HG03135 (cell line): ENCODE results near the gene PEX7.
"Not testable (repeated sequence)": the region's sequence is repeated elsewhere in the genome, so short reads cannot be mapped to it uniquely, and the experiment has no call there.

Source experiments
- ATAC-seq: cut with Tn5 transposase; IDR thresholded peaks from one replicate; pipeline ENCODE4 v1.9.1; 2021; ENCODE audit warnings: mild to moderate bottlenecking, moderate library complexity; ENCODE audit not compliant: unreplicated experiment

The PEX7 gene

GRCh38 chr6:136949957-136950356 lies 127.6 kb downstream of the PEX7 start:
- ATAC-seq = not testable (repeated sequence)

- no peak for ATAC-seq
These were observed 128.2 kb downstream of the PEX7 start for GRCh38 chr6:136950436-136951126.

GRCh38 chr6:136952714-136953260 lies 130.4 kb downstream of the PEX7 start:
- no peak for ATAC-seq

GRCh38 chr6:136955123-136955522 lies 132.7 kb downstream of the PEX7 start:
- ATAC-seq = no peak

- ATAC-seq = no peak
These were observed 134.5 kb downstream of the PEX7 start for GRCh38 chr6:136956590-136957544.

- ATAC-seq = no peak
These were observed 135.8 kb downstream of the PEX7 start for GRCh38 chr6:136958168-136958567.

- ATAC-seq = no peak
These were observed 137.1 kb downstream of the PEX7 start for GRCh38 chr6:136959471-136959891.

- ATAC-seq = not testable (repeated sequence)
These were observed 137.5 kb downstream of the PEX7 start for GRCh38 chr6:136959935-136960334.

- ATAC-seq = no peak
These were observed 138.4 kb downstream of the PEX7 start for GRCh38 chr6:136960781-136961180.

GRCh38 chr6:136961848-136962247 lies 139.5 kb downstream of the PEX7 start:
- no peak for ATAC-seq

- ATAC-seq = no peak
These were observed 140.3 kb downstream of the PEX7 start for GRCh38 chr6:136962661-136963060.

GRCh38 chr6:136963259-136963658 lies 140.9 kb downstream of the PEX7 start:
- no peak for ATAC-seq
